DMS79 treated with DMSO at 0.1 percent for 48 hours (cell line): ENCODE measurements around the gene FERMT3.

Experiments
- DNase-seq: peaks from one replicate; lab custom pipeline; 2025; lab: John Stamatoyannopoulos, UW

Gene FERMT3

DNA sequence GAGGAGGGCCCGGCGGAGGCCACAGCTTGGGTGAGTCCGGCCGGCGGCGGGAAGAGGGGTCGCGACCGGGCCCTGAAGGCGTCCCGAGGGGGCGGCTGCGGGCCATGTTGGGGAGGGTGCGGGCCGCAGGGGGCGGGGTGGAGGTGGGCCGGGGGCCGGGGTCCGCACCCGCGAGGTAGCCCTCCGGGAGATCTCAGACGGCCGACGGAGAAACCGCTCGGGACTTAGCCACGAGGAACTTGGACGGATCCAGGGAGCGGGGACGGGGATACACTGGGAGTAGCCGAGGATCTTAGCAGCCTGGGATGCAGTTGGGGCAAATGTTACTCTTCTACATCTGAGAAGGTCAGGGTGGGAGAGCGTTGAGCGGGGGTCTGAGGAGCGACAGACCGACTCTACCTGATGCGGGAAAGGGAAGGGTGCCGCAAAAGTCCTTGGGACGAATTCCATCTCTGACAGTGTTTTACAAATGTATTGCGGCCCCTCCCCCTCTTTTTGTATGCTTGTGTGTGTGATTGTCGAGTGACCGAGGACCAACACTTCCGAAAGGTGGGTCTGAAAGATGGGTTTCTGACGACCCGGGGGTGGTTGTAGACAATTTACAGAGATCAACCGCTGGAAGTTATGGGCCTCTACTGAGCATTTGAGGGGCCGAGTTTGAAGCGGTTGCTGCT, 19.9 kb upstream of the FERMT3 start:
- no peak for DNase-seq

DNA sequence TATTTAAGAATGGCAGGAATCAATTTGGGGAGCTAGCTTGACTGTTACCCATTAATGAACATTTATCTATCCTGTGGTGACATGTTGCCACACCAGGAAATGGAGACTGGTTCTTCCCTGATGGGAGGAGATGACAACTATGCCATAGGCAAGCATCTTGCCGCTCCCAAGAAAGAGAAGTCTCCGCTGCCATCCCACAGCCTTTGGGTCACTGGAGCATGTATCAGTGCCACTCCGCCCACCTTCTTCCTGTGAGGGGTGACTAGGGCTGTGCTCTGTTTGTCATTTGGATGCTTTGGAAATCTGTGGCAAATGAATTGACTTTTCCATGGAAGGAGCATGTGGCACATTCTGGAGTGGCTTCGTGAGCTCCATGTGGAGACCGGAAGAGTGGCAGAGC, 14.1 kb upstream of the FERMT3 start:
- DNase-seq: no peak

DNA sequence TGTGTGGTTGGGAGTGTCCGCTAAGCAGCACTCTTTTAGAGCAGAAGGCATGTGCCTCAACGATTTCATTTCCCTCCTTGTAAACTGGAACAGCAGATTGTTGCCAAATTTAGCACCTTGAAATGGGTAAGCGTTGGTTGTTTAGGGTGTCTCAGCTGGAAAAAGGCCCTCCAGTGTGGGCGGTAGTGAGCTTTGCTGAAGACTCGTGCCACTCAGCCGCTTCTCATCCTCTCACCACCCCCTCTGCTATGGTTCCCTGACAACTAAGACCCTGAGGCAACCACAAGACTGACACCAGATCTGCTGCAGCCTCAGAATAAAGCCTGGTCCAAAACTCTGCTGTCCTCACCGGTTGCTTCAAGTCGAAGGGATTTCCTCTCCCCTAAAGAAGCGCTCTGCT, 9.9 kb upstream of the FERMT3 start:
- no peak for DNase-seq

DNA sequence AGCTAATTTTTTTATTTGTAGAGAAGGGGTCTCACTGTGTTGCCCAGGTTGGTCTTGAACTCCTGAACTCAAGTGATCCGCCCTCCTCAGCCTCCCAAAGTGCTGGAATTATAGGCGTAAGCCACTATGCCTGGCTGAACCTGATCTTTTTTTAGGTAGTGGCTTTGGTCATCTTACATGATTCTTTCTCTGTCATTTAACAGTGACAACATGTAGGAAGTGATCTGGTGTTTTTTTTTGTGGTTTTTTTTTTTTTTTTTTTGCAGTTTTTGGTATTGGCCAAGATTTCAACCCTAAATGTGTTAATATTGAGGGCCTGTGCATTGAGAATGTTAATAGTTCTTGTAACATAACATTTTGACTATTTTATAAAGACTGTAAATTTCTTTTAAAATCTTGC, 8.0 kb upstream of the FERMT3 start:
- DNase-seq: no peak

DNA sequence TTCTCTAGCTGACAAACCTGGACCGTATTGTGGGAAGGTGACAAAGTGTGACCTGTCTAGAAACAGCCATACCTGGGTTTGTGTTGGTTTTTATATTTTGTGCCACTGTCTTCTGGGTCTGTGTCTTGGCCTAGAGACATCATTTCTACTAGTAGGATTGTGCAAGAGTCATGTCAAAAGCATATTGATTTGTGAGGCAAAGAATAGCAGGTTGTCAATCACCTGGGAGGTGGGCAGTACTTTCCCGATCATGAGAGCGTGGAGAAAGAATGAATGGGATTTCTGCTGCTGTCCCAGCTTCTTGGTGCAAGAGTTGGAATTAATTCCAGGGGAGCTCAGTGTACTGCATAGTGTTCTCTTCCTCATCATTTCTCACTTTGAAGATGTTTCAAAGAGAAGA, 5.0 kb upstream of the FERMT3 start:
- no peak for DNase-seq

DNA sequence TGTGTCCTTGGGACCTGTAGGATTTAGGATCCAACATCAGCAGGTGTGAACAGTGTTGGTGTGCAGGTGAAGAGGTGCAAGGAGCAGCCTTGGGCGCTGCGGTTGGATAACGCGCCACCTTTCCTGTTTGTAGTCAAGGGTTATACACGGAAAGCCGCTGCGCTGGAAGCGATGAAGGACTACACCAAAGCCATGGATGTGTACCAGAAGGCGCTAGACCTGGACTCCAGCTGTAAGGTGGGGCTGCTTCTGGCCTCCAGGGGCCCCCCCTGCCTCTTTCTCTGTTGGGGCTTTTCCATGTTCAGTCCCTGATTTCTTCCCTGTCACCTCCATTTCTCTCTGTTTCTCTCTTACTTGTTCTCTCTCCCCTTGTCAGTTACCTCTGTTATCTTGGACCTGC, 3.5 kb upstream of the FERMT3 start:
- no peak for DNase-seq

DNA sequence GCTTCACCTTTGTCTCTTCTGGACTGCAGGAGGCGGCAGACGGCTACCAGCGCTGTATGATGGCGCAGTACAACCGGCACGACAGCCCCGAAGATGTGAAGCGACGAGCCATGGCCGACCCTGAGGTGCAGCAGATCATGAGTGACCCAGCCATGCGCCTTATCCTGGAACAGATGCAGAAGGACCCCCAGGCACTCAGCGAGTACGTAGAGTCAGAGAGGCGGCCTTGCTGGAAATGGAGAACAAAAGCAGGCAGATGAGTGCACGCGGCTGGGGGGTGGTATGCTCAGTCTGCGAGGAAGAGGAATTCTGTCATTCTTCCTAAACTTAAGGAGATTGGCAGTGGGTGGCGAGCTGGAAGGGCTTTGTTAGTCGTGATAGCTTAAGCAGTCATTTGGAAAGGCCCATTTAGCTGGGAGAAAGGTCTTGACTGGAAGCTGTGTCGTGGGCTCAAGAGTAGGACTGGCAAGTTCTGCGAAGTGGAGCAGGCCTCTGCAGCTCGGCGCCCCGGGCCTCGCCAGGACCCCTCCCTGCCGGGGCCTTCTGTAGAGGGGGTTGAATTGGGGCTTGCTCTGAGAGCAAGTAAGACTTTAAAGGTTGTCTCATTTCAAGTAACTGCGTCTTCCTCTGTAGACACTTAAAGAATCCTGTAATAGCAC, 3.0 kb upstream of the FERMT3 start:
- no peak for DNase-seq

DNA sequence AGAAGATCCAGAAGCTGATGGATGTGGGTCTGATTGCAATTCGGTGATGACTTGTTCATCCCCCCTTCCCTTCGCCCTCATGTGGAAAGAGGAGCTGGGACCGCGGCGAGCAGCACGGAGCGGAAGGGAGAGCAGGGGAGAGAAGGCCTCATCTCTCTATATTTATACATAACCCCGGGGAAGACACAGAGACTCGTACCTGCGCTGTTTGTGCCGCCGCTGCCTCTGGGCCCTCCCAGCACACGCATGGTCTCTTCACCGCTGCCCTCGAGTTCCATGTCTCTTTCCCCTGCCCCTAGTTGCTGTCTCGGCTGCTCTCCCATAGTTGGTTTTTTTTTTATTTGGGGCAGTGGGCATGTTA, 2.5 kb upstream of the FERMT3 start:
- DNase-seq: no peak

DNA sequence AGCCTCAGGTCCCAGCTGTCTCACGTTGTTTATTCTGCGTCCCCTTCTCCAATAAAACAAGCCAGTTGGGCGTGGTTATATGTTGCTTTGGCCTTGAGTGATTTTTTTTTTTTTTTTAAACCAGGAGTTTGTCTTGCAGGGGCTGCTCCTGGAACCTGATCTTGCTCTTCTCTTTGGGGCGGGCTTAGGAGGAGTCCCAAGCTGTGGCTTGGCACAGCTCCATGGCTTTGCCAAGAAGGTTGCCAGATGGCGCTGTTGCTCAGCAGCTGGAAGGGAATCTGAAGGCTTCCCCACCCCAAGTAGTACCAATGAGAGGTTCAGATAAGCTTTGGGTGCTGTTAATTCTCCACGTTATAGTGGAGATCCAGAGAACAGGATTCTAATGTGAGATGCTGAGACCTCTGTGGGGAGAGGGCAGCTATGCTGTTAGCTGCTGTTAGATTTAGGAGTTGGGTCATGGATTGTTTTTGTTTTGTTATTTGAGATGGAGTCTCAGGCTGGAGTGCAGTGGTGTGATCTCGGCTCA, 2.0 kb upstream of the FERMT3 start:
- peak; percentile 97 for DNase-seq

DNA sequence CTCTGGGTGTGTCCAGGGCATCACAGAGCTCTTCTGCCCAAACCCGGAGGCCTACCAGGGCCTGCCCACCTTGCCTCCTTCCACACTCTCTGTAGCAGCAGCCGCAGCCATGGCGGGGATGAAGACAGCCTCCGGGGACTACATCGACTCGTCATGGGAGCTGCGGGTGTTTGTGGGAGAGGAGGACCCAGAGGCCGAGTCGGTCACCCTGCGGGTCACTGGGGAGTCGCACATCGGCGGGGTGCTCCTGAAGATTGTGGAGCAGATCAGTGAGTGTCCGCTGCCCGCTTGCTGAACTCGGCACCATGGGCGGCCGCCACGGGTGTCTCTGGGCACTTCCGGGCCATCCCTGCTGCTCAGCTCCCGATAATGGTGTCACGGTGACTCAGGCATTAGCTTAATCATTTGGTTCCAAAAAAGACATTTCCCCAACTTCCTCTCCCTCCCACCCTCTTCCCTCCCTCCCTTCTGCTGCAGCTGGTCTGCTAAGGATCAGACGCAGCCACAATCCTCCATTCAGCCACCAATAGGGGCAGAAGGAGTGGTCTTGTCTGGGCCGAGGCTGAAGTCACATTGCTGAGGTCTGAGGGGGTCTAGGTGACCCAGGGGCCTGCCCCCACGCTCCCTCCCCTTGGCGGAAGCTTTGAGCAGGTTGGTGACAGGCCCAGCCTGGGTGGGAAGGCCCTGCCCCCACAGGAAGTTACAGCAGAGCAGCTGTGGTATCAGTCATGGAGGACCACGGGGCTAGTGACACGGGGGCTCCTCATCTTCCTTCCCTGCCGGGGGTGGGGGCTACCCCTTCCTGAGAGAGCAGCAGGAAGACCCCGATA, 950 bp downstream of the FERMT3 start:
- DNase-seq: no peak

DNA sequence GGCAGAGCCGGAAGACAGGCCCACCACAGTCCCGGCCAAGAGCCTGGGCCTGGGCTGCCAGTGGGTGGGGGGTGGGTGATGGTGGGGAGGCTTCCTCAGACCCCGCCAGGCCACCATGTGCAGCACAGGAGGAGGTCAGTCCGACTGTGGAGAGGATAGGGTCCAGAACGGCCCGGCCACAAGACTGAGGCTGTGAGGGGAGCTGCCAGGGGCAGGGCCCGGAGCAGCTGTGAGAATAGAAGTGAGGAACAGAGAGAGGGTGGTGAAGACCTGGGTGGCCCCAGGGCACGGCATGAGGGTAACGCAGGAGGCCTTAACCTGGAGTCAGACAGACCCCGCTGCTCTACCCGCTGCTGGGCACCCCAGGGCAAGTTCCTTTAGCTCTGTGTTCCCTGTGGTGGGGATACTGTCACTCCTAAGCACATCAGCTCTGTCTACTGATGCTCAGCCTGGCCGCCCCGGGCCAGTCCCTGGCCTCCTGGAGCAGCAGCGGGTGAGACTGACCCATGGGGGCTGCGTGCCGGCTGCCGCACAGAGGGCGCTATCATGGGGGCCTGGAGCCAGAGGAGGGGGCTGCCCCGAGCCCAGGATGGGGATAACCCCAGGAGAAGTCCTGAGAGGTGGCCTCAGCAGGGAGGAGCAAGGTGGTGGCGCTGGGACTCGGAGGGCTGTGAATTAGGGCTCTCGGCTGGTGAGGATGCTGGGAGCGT, 1.7 kb downstream of the FERMT3 start:
- no peak for DNase-seq

DNA sequence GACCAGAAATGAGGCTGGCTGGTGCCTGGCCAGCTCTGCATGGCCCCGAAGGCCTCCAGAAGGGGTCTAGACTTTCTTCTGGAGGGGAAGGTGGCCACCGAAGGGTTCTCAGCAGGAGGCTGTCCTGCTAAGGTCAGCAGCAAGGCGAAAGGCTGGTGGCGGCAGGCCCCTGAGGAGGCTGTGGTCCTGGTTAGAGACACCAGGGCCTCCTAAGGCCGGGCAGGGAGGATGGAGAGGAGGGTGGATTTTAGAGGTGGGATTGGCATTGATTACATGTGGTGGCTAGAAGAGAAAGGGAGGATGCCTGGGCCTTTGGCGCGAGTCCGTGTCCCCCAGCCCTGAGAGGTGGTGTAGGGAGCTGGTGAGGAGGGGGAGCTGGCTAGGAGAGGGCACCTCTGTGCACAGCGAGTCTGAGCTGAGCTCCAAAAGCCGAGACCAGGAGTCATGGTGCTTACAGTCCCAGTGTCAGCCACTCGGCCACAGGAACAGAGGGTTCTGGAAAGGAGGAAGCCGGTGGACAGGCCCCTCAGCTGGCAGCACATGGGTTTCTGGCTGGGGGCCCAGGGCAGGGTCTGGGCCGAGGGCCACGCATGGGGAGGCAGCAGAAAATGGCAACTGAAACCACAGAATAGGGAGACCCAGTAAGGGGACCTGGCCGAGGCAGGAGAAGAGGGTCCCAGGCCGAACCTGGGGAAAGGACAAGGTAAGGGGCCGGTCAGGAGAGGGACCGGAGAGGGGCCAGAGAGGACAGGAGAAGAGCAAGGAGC, 2.5 kb downstream of the FERMT3 start:
- DNase-seq: no peak

DNA sequence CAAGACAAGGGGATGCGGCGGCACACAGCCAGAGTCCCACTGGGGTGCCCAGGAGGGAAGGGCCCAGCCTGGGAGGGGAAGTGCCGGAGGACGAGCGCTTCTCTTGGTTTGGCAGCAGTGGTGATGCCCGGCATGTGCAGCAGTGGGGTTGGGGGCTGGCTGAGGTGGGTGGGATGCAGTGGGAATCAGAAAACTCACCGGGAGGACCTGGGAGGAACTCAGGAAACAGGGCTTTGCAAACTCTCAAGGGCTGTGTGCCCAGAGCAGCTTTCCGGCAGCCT, 3.0 kb downstream of the FERMT3 start:
- DNase-seq: no peak

DNA sequence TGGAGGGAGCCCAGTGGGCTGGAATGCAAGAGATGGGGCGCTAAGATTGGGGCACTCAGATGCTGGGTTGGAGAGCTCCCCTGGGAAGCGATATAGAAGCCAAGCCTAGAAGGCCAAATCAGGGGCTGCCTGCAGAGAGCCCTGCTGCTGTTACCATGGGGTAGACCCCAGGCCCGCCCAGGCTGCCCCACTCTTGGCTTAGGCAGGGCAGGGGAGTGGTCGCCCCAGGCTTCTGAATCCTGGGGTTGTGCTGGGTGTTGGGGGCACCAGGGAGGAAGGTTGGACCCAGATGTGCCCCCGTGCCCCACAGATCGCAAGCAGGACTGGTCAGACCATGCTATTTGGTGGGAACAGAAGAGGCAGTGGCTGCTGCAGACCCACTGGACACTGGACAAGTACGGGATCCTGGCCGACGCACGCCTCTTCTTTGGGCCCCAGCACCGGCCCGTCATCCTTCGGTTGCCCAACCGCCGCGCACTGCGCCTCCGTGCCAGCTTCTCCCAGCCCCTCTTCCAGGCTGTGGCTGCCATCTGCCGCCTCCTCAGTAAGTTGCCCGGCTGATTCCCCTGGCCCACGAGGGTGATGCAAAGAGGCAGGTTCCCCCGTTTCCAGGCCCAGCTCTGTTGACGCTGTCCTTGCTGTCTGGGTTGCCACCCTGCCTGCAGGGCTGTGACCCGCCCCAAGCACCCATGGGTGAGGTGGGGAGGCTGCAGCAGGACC, 3.9 kb downstream of the FERMT3 start:
- no peak for DNase-seq

DNA sequence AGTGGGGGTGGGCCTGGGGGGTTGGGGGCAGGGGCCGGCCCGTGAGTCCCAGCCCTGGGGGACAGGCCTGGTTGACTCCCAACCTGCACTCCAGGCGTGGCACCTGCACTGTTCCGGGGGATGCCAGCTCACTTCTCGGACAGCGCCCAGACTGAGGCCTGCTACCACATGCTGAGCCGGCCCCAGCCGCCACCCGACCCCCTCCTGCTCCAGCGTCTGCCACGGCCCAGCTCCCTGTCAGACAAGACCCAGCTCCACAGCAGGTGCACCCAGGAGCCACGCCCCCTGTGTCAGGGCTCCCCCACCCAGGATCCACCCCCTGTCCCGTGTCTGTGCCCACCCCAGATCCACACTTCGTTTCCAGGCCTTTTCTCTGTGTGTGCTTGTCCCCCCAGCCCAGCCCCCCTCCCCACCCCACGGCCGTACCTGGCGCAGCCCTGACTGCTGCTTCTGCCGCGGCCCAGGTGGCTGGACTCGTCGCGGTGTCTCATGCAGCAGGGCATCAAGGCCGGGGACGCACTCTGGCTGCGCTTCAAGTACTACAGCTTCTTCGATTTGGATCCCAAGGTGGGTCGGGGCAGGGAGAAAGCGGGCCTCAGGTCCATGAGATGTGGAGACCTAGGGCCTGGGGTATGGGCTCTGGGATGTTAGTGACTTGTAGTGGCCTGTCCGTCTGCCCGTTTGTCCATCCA, 4.8 kb downstream of the FERMT3 start:
- DNase-seq: no peak

DNA sequence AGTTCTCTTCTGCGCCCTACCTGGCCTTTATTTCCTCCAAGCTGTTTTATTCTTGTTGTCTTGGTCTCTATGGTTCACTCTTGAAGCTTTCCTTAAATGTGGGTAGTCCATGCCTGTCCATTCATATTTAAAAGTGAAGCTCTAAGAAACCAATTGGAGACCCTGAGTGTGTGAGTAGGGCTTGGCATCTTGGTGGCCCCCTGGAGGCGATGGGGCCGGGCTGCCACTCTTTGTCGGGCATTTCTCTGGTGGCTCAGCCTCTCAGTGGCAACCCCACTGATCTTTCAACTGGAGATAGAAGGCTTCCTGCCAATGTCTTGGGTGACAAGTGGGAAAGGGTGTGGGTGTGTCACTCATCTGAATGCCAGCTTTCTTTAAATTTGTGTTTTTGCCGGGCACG, 10.4 kb downstream of the FERMT3 start:
- DNase-seq: no peak

DNA sequence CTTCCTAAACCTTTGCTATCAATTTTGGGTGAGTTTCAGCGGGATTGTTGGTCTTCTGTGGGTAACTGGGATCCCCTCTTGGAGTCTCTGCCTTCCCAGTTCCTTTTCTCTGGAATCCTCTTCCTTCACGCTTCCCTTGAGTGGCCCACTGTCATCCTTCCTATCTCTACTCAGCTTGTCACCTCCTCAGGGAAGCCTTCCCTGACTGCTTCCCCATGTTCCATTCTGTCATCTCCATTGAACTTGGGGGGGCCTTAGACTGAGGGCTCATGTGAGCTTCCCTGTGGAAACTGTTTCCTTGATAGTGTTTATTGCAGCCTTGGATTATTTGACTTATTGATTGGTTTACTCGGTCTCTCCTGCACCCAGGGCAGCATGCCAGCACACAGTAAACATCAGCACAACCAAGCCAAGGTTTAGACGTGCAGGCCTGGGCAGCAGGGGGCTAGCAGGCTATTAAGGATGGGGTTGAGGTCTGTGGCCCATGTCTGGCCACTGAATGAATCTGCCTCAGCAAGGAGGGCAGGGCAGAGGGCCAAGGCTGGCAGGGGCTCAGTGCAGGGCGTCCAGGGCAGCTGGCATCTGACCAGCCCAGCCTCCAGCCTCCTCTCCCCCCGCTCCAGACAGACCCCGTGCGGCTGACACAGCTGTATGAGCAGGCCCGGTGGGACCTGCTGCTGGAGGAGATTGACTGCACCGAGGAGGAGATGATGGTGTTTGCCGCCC, 12.3 kb downstream of the FERMT3 start:
- DNase-seq: no peak

DNA sequence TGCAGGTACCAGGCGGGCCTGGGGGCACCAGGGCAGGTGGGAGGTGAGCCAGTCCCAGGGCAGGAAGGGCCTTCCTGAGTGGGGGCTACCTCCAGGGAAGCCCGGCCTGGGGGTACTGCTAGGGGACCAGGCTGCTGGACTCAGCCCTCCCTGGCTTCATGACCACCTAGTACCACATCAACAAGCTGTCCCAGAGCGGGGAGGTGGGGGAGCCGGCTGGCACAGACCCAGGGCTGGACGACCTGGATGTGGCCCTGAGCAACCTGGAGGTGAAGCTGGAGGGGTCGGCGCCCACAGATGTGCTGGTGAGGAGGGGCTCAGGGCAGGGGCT, 12.8 kb downstream of the FERMT3 start:
- no peak for DNase-seq

DNA sequence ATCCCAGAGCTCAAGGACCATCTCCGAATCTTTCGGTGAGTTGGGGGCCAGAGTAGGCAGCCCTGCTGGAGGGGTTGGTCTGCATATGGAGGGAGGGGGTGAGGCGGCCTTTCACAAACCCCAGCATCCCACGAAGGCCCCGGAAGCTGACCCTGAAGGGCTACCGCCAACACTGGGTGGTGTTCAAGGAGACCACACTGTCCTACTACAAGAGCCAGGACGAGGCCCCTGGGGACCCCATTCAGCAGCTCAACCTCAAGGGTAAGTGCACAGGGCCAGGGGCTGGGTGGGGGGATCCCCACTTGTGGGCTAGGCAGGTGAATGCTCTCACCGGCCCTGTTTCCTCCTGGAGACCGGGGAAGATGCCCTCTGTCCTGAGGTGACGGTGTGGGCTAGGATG, 13.2 kb downstream of the FERMT3 start:
- DNase-seq: no peak

DNA sequence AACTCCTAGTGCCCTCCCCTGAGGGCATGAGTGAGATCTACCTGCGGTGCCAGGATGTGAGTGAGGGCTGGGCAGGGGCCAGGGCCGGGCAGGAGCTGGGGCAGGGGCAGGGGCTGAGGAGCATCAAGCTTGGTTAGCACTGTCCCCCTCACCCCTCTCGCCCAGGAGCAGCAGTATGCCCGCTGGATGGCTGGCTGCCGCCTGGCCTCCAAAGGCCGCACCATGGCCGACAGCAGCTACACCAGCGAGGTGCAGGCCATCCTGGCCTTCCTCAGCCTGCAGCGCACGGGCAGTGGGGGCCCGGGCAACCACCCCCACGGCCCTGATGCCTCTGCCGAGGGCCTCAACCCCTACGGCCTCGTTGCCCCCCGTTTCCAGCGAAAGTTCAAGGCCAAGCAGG, 13.8 kb downstream of the FERMT3 start:
- no peak for DNase-seq
